A673 (cell line): ENCODE data around the gene CYB5RL. TPM values are rescaled to one million over a fixed set of nuclear protein-coding genes. Genes with fewer than 3 reads are reported as not detected.
A peak's percentile ranks its signal among the peaks of the same experiment; 100 is the strongest.

Experiments
- BruUV-seq: library from RNA; stranded (reverse); fragments of 400-500 nt; replicated peaks from 2 replicates; lab custom pipeline; 2021; lab: Mats Ljungman, UMichigan
- CTCF ChIA-PET: fragments of 300-600 bp; sonication (Branson Sonifier 250); formaldehyde crosslinking; loops from one replicate; lab custom pipeline; 2022; ENCODE audit warnings: antibody characterized with exemption; lab: Charles Lee
- POLR2A ChIA-PET: fragments of 300-600 bp; sonication (Branson Sonifier 250); formaldehyde crosslinking; loops from one replicate; lab custom pipeline; 2022; ENCODE audit warnings: antibody characterized with exemption; ENCODE audit not compliant: low non-redundant PET; lab: Charles Lee
- DNase-seq: peaks from one replicate; pipeline ENCODE4 v3.0.0-alpha.2; 2015; ENCODE audit warnings: low spot score
- H3K27ac ChIP-seq: fragments of 200-600 bp; sonication (generic); 2 replicates; pipeline ENCODE4 v1.5.1; 2016; ENCODE audit warnings: mixed run types, low read depth, mild to moderate bottlenecking, mixed read lengths, antibody characterized with exemption, low read length; ENCODE audit not compliant: poor library complexity, severe bottlenecking
- H3K27me3 ChIP-seq: fragments of 200-600 bp; sonication (generic); replicated peaks from 2 replicates; pipeline ENCODE4 v1.6.1; 2017; ENCODE audit warnings: mixed run types, low read depth, mild to moderate bottlenecking, mixed read lengths, antibody characterized with exemption, low read length; ENCODE audit not compliant: insufficient read depth, poor library complexity
- H3K36me3 ChIP-seq: fragments of 200-600 bp; sonication (generic); 2 replicates; pipeline ENCODE4 v1.6.1; 2016; ENCODE audit warnings: mixed run types, mild to moderate bottlenecking, mixed read lengths, antibody characterized with exemption, low read length; ENCODE audit not compliant: insufficient read depth, poor library complexity, severe bottlenecking
- H3K4me1 ChIP-seq: fragments of 200-600 bp; sonication (generic); 2 replicates; pipeline ENCODE4 v1.6.1; 2017; ENCODE audit warnings: mixed run types, mild to moderate bottlenecking, mixed read lengths, antibody characterized with exemption, low read length; ENCODE audit not compliant: insufficient read depth, poor library complexity, severe bottlenecking
- H3K4me3 ChIP-seq: fragments of 200-600 bp; sonication (generic); 2 replicates; pipeline ENCODE4 v1.5.1; 2016; ENCODE audit warnings: low read depth, mixed run types, mild to moderate bottlenecking, mixed read lengths, low read length; ENCODE audit not compliant: poor library complexity, severe bottlenecking
- H3K9me3 ChIP-seq: fragments of 200-600 bp; sonication (generic); 2 replicates; pipeline ENCODE4 v1.6.1; 2016; ENCODE audit warnings: mixed run types, low read depth, mild to moderate bottlenecking, mixed read lengths, antibody characterized with exemption, low read length; ENCODE audit not compliant: poor library complexity, severe bottlenecking
- EZH2 ChIP-seq: fragments of 200-600 bp; sonication (generic); IDR thresholded peaks from 2 replicates; pipeline ENCODE4 v1.6.1; 2017; ENCODE audit warnings: borderline replicate concordance, low read depth, mild to moderate bottlenecking, mixed read lengths, antibody characterized with exemption, low read length; ENCODE audit not compliant: poor library complexity, severe bottlenecking
- intact Hi-C: fragments of 100-400 bp; cut with micrococcal nuclease; formaldehyde crosslinking; loops from one replicate; pipeline ENCODE4 v1.10.0; 2022; ENCODE audit not compliant: unreplicated experiment
- total RNA-seq: library from RNA; stranded (reverse); gene quantifications from 2 replicates; pipeline ENCODE4 v1.2.3, GENCODE V29; 2021
- TF ChIP-seq, protein P1 (sequence below): fragments of 300-800, 200-600 bp; sonication (generic); conservative IDR thresholded peaks from 2 replicates; pipeline ENCODE4 v1.5.1; 2017; ENCODE audit warnings: low read depth, mild to moderate bottlenecking, antibody characterized with exemption, low read length, moderate library complexity, mixed read lengths

Gene CYB5RL
- total RNA-seq, 1 experiment from 2014 or later, result 8.4 TPM

DNA sequence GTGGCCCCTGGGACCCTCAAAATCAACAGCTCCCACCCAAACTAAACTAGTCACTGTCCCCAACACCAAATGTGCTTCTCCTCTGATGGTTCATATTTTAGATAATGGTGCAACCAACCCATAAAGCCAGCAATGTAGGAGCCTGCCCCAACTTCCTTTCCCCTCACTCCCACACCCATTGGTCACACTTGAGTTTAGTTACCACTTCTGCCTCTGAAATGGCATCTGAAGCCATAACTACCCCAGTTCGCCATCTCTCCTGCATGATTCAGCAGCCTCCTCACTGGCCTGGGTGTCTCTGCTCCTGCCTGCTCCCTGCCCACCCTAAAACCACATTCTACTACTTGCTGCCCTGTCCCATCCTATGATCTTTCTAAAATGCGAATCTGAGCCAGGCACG lies 43.6 kb downstream of the CYB5RL start:
- H3K4me1 ChIP-seq, result no peaks in the 10 kb centered on the region
- H3K36me3 ChIP-seq, result no peaks in the 10 kb centered on the region
- BruUV-seq, result no TSS peak
- TF ChIP-seq, protein P1, sequence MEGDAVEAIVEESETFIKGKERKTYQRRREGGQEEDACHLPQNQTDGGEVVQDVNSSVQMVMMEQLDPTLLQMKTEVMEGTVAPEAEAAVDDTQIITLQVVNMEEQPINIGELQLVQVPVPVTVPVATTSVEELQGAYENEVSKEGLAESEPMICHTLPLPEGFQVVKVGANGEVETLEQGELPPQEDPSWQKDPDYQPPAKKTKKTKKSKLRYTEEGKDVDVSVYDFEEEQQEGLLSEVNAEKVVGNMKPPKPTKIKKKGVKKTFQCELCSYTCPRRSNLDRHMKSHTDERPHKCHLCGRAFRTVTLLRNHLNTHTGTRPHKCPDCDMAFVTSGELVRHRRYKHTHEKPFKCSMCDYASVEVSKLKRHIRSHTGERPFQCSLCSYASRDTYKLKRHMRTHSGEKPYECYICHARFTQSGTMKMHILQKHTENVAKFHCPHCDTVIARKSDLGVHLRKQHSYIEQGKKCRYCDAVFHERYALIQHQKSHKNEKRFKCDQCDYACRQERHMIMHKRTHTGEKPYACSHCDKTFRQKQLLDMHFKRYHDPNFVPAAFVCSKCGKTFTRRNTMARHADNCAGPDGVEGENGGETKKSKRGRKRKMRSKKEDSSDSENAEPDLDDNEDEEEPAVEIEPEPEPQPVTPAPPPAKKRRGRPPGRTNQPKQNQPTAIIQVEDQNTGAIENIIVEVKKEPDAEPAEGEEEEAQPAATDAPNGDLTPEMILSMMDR, result no peak
- TF ChIP-seq EZH2, result no peak
- H3K9me3 ChIP-seq, result no peaks in the 10 kb centered on the region
- no peak overlapping the region for H3K27ac ChIP-seq
- no peaks in the 10 kb centered on the region for H3K27me3 ChIP-seq
- ChIA-PET POLR2A (no interaction called here), CTCF (no interaction called here)
- DNase-seq, result no peak
- no peak overlapping the region for H3K4me3 ChIP-seq
- intact Hi-C loops, result no loop called here

GRCh38 chr1:54153535-54154439 lies 46.0 kb downstream of the CYB5RL start:
- TF ChIP-seq, protein P1, result no peak
- no peak for TF ChIP-seq EZH2
- ChIA-PET CTCF (interaction anchor here (0.7 kb wide), 1 partner anchor 346 kb away, joined by 6 read pairs; no protein-coding TSS in a partner anchor), POLR2A (no interaction called here)
- no peaks in the 10 kb centered on the region for H3K27me3 ChIP-seq
- no peaks in the 10 kb centered on the region for H3K36me3 ChIP-seq
- H3K4me1 ChIP-seq, result no peaks in the 10 kb centered on the region
- H3K9me3 ChIP-seq, result no peaks in the 10 kb centered on the region
- H3K27ac ChIP-seq, result peak overlapping the region; percentile 59
- intact Hi-C loops, result no loop called here
- DNase-seq, result peak; percentile 77
- H3K4me3 ChIP-seq, result no peak overlapping the region
- no TSS peak for BruUV-seq

- no peak within 1 kb of the TSS for H3K4me3 ChIP-seq
- no peaks in the 10 kb centered on the region for H3K27me3 ChIP-seq
- no peaks in the 10 kb centered on the region for H3K4me1 ChIP-seq
- intact Hi-C loops, result no loop called here
- no TSS peak for BruUV-seq
- no peak for TF ChIP-seq EZH2
- TF ChIP-seq, protein P1, result no peak
- peak within 1 kb of the TSS; percentile 59 for H3K27ac ChIP-seq
- no peak for DNase-seq
- ChIA-PET CTCF (no interaction called here), POLR2A (no interaction called here)
- H3K9me3 ChIP-seq, result no peaks in the 10 kb centered on the region
- no peaks in the 10 kb centered on the region for H3K36me3 ChIP-seq
Measured at GRCh38 chr1:54152696-54153095, 47.1 kb downstream of the CYB5RL start, which contains the start of gene CDCP2. Gene CDCP2 (minus strand): TSS chr1:54153000. CDS start chr1:54152922, 78 bp downstream.
